HG03354 (cell line): Measurements from ENCODE around the gene DUSP8.
"Not testable (repeated sequence)": the region's sequence is repeated elsewhere in the genome, so short reads cannot be mapped to it uniquely, and the experiment has no call there.

Experiments used
- ATAC-seq: cut with Tn5 transposase; IDR thresholded peaks from one replicate; pipeline ENCODE4 v1.9.1; 2021; ENCODE audit warnings: mild to moderate bottlenecking; ENCODE audit not compliant: unreplicated experiment, poor library complexity, severe bottlenecking

DUSP8 gene

DNA sequence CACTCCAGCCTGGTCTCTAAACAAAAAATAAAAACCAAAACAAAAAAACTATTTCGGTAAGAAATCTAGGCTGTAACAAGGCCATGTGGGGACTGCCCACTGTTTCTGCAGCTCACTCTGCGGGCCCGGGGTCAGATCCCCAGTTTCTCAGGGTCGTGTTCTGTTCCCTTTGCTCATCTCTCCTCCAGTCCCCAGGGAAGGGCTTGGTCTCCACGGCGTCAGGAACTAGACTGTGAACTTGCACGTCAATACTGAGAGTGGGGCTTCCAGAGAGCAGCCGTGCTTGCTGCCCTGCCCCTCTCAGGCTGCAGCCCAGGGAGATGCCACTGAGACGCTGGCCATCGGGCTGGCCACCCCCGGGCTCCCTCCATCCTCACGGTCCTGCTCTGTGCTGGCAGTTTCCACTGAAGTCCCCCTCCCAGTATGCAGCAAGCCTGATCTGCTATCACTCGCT is 51.8 kb downstream of the DUSP8 start:
- no peak for ATAC-seq

DNA sequence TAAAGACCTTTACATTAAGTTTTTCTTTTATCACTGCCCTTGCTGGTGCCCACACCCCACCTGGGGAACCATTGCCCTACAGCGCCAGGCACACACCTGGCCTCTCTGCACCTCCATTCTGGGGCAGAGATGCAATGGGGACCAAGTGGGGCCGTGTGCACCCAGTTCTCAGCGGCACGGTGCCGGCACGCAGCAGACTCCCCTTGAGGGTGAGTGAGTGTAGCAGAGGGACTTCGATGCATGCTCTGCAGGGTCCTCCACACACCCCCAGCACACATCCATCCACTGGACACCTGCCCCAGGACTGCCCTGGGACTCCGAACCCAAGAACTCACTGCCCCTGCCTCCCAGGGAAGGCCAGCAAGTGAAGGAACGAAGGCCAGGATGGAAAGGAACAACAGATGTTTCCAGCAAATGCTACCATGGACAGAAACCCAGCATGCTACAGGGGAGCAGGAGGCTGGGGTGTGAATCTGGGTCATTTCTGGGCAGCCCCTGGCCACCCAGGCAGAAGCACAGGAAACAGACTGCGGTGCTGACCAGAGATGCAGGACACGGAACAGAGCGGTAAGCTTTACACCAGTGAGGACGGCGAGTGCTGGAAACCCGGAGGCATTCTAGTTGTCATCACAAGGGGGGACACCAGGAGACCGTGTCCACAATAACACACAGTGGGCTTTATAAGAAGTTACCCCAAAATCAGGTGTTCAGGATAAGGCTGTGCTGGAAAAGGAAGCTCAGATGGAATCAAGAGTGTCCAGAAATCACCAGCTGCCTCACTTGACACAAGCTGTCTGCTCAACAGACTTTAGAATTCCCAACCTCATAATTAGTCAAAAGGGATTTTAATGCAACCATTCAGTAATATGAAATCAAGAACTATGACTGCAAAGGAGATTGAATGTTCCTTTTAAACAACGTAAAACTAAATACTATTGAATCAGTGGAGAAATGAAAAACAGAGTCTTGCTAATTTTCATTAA is 52.8 kb downstream of the DUSP8 start:
- no peak for ATAC-seq

DNA sequence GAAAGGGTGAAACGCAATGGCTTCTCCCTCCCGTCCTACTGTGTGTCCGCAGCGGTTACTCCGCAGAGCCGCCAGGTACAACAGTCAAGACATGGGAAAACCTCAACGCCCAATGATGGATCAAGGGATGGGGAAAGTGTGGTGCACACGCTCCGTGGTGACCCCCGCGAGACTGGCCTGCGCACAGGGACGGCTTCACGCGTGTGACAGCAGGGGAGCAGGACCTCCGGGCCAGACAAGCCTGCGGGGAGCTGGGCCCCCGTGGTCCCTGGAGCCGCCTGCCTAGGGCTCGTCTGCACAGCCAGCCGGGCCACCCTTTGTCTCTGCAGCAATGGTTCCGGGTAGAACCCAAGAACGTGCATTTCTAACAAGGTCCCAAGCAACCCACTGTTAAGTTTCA is 53.8 kb downstream of the DUSP8 start:
- ATAC-seq, result no peak

DNA sequence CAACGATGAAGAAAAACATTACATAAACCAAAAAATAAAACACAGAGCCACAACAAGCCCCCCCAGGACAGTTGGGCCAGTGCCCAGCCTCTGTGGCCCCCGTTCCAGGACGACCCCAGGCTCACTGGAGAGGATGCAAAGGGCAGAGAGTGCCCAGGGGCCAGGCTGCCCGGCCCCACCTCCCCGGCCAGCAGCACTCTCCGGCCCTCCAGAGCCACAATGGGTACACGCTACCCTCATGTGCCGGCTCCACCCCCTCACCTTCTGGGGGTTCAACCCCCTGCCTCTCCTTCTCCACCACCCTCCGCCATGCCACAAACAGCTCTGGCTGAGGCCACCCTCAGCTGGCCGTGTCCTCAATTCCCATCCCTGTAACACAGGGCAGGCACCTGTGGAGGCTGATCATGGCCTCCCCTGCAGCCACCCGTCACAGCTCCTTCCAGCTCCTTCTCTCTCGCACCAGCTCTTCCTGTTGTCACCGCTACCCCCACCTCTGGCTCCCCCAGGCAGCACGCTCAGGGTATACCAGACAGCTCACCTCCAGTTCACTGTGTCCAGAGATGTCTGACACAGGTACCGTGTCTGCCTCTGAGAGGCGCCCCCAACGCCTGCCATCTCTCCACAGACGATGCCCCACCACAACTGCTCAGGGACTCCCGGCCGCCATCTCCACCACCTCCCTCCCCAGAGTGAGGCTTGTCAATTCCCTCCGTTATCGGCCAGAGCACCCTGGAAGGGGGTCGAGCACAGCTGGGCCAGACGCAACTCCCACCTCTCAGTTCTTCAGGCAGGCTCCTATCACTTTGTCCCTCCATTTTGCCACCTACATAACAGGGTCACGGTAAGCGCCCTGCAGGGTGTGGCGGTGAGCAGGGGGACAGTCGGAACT is 54.7 kb downstream of the DUSP8 start:
- ATAC-seq, result no peak

DNA sequence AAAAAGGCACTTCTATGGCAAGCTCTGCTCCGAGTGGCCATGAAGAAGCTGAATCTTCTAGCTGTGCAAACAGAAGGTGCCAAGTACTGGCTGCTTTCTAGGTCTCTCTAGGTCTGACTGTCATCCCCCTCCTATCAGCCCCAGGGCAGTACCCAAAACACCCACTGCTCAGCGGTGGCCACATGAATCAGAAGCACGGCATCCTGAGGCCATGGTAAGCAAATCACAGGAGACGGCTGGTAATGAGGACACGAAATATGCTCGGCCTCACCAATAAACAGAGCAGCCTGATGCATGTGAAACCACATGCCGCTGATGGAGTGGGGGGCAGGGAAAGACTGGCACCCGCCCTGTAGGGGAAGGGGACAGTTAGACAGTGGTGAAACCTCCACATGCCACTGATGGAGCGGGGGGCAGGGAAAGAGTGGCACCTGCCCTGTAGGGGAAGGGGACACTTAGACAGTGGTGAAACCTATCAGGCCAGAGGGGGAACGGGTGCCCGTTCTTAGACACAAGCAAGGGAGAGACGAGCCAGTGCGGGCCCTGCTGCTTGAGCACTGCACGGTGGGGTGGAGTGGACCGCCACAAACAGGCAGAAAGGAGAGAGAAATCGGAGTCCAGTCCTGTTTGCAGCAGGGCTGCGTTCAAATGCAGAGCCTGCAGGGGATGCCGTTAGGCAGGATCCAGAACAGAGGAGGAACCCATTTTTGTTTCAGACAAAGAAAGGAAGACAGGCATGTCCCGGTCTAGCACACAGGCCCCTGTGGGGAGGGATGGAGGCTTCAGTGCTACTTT is 55.6 kb downstream of the DUSP8 start:
- no peak for ATAC-seq

DNA sequence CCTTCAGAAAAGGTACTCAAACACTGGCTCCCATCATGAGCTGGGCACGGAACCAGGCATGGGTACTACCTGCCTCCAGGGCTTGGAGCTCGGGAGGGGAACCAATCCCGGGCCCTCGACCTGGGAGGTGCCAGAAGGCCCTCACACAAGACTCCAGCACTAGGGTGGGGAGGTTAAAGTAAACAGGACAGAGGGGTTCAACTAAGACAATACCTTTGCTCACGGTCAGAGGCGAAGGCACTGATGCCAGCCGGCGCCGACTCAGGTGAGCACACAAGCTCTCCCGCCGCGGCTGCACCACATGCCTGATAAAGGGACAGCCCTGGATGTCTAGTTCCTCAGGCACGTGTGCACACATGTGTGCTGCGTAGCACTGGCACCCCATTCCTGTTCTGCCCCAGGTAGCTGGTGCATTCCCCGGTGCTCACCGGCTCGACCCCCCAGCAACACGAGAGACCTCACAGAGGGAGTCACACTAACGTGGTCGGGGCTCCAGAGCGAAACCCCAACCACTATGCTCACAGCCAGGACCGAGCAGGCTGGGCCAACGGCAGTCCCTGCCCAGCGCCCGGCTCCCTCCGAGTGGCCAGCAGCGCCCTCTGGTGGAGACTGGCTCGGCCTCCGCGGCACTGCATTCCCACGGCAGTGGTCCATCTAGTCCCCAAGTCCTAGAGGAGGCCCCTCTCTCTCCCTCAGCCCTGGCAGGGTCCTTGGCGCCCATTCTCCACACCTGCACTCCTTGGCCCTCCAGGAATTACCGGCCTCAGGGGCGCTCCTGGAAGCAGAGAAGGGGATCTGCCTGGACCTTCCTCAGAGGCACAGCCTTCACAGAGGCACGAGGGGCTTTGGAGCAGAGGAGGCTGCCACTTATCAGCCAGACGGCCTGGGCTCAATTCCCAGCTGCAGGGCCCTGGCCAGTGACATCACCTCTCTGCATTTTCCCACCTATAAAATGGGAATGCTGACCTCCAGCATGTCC is 56.7 kb downstream of the DUSP8 start:
- ATAC-seq, result no peak

DNA sequence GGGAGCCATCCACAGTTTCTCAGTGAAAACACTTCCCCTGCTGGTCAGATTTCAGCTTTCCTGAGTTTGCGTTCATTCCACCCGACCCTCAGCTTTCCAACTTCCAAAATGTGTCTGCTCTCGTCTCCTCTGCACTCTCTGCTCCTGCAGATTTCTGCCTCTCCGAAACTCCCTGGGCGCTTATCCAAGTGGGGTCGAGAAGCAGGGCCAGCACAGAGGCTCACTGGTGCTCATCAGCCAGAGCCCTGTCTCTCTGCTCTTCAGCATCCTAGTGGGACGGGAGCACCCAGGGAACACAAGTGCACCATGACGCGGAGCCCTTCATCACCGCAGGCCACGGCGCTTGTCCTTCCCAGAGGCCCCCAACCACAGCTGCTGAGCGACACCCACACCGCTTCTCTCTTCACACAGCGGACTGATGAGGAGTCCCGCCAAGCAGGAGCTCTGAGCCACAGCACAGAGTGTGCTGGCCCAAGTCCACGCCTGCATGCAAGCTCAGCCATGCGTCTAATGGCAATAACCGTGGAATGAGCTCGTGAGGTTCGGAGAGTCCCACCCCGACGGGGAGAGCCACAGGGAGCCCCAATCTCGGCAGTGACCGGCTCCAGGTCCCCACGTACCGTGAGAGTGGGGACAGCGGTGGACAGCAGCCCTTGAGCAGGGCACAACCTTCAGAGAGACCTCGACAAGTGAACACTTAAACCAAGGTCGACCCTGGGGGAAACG is 57.6 kb downstream of the DUSP8 start:
- ATAC-seq, result no peak

DNA sequence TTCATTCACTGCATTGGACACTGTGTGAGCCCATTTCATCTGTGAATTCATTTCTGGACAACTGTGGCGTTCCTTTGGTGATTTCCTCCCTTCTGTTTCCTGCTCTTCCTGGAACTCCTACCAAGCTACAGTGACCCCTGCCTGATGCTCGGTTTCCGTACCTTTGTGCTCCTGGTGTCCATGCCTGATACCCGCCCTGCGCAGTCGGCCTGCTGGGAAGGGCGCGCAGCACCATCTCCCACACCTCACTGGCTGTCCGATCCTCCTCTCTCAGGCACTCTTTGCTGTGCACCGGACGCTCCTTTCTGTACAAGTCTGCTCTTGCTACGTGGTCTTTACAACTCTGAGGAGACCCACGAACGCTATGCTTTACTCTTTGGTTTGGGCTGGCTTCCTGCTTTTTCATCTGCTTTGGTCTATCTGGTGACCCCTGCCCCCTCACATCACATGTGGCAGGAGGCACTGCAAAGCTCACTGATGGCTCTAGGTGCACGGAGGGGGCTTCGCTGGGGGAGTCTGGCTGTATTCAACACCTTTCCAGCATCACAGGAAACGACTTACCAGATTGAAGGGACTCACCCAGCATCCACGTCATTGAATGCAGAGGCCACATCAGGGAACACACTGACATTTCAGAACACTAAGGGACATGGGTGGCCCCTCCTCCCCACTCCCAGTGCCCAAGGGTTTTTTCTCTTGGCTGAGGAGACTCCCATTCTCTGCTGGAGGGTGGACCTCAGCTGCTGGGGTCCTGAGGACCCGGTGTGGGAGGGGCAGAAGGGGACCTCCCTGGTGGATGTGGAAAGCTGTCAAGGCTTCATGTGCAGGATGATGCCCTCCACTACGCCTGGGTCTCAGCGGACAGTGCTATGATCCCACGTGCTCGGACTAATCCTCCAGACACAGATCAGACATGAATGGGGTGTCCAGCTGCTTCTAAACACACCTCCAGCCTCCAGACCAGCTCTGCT is 58.5 kb downstream of the DUSP8 start:
- ATAC-seq, result no peak

DNA sequence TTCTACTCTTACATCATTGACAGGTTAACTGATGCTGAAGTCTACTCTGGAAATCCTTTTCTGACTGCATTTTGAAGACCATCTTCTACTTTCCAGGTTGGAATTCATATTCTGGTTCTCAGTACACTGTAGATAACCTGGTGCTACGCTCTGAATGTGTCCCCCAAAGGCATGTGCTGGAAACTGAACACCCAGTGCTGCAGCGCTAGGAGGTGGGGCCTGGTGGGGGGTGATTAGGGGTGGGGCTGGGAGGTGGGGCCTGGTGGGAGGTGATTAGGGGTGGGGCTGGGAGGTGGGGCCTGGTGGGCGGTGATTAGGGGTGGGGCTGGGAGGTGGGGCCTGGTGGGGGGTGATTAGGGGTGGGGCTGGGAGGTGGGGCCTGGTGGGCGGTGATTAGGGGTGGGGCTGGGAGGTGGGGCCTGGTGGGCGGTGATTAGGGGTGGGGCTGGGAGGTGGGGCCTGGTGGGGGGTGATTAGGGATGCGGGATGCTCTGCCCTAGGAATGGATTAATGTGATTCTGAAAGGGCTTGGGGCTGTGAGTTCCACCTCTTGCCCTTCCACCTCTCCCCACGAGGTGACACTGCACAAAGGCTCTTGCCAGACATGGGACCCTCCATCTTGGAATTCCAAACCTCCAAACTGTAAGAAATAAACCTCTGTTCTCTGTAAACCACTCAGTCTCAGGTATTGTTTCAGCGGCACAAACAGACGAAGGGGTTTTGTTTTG is 59.4 kb downstream of the DUSP8 start:
- not testable (repeated sequence) for ATAC-seq

DNA sequence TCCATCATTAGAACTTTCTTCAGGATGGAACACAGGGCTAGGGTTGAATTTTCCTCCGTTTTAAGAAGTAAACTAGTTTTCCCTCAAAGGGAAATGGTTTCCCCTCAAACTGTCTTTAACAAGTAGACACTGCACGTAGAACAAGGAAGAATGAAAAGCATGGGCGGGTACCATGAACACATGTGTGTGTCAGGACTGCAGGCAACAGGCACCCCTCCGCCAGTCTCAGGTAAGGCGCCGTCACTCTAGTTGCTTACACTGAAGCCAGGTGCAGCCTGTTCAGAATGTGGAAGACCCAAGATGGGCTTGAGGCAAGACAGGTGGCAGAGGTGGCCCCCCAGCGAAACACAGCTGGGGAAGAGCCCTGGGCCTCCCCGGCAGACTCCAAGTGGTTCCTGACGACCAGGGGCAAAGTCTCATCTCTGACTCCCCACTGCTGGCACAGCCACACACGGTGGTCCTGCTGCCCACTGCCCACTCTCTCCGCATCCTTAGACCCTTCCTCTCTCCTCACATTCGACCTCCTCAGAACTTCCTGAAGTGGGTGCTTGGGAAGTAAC is 60.1 kb downstream of the DUSP8 start:
- ATAC-seq, result no peak

DNA sequence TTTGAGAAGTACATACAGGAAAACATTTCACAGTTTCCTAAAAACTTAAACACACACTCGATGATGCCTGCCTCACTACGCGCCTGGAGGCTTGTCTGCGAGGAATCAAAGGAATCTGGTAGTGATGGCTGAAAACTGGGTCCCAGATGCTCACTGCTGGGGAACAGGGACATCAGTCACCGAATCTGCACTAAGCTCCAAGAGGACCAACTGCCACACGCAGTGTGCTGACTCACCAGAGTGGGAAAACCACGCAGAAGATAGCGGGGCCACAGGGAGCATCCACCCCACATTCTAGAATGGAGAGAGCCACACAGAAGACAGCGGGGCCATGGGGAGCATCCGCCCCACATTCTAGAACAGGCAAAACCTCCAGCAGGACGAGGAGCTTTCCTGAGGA is 61.1 kb downstream of the DUSP8 start:
- no peak for ATAC-seq

DNA sequence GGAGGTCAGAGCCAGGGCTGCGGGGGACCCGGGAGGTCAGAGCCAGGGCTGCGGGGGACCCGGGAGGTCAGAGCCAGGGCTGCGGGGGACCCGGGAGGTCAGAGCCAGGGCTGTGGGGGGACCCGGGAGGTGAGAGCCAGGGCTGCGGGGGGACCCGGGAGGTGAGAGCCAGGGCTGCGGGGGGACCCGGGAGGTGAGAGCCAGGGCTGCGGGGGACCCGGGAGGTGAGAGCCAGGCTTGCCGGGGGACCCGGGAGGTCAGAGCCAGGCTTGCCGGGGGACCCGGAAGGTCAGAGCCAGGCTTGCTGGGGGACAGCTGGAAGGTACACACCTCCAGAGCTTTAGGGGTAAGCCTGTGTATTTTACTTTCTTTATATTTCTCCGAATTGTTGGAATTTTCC is 61.7 kb downstream of the DUSP8 start:
- not testable (repeated sequence) for ATAC-seq

DNA sequence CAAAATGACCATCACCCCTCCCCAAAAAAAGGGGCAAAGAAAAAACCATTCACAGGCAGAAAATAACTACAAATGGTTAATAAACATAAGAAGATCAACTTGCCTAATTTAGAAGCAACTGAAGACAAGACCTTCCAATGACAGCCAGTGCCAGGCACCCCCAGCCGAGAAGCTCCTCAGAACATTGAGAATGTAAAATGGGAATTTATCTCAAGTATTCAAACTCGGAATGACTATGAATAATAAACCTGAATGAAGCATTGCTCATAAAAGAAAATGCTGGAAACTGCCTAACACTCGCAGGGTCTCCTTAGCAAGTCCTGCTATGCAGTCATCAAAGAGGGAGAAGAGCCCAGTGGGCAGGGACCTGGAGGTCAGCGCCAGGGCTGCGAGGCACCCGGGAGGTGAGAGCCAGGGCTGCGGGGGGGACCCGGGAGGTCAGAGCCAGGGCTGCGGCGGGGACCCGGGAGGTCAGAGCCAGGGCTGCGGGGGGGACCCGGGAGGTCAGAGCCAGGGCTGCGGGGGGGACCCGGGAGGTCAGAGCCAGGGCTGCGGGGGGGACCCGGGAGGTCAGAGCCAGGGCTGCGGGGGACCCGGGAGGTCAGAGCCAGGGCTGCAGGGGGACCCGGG is 62.3 kb downstream of the DUSP8 start:
- ATAC-seq, result no peak

DNA sequence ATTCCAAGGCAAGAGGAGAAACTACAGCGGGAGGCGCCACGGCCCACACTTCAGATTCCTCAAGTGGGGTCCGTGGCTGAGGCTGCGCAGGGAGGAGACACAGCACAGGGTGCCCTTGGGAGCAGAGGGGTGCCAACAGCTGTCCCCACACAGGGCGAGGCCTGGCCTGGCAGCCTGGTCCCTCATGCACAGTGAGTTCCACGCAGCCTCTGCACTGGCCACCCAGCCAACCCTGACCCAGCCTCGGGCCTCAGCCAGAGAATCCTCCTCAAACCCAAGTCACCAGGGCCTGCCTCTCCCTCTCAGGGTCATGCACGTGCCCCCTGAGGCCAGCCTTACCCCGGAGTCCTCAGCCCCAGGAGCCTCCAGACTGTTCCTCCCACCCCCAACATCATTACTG is 63.1 kb downstream of the DUSP8 start:
- ATAC-seq, result no peak

DNA sequence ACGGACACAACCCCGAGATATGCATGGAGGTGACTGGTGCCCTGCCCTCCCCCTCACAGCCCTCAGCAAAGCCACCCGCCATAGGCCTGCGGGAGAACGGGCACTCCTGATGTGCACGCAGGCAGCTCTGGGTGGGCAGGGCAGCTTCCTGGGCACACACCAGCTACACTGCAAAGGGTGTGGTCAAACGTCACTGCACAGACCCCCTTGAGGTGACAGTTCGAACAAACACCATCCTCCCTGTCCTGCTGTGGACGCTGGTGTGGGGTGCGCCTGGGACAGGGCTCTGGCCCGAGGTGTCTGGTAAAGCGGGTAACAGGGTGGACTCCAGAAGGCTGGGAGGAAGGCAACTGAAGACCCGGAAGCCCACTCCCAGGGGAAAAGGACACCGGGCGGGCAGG is 63.6 kb downstream of the DUSP8 start:
- no peak for ATAC-seq
